PC-3 (cell line): Measurements from ENCODE around the gene COG8. TPM values are rescaled to one million over a fixed set of nuclear protein-coding genes. Genes with fewer than 3 reads are reported as not detected.

Experiments
- ATAC-seq: fragments of 200-7000 bp; cut with Tn5 transposase; 2 replicates; pipeline ENCODE4 v1.9.1; 2020; ENCODE audit warnings: mild to moderate bottlenecking, moderate library complexity
- BruUV-seq: library from RNA; stranded (reverse); fragments of 400-500 nt; replicated peaks from 2 replicates; lab custom pipeline; 2021; lab: Mats Ljungman, UMichigan
- CTCF ChIA-PET: fragments of 300-600 bp; sonication (Branson Sonifier 250); formaldehyde crosslinking; loops from one replicate; lab custom pipeline; 2022; ENCODE audit warnings: antibody characterized with exemption; lab: Charles Lee
- POLR2A ChIA-PET: fragments of 300-600 bp; sonication (Branson Sonifier 250); formaldehyde crosslinking; loops from one replicate; lab custom pipeline; 2022; ENCODE audit warnings: antibody characterized with exemption; ENCODE audit not compliant: unreplicated experiment; lab: Charles Lee
- DNase-seq: peaks from one replicate; pipeline ENCODE4 v3.0.0-alpha.2; 2015
- H2AFZ ChIP-seq: fragments of 300-600 bp; sonication (generic); 2 replicates; pipeline ENCODE4 v1.6.0; 2016; ENCODE audit warnings: antibody characterized with exemption, low read length
- H3F3A ChIP-seq: fragments of 300-600 bp; sonication (generic); one replicate; pipeline ENCODE4 v1.6.0; 2017; ENCODE audit warnings: antibody characterized with exemption, low read length, control low read depth, mild to moderate bottlenecking; ENCODE audit not compliant: unreplicated experiment
- H3K27ac ChIP-seq: fragments of 300-600 bp; sonication (generic); 2 replicates; pipeline ENCODE4 v1.5.1; 2016; ENCODE audit warnings: mild to moderate bottlenecking, low read length
- H3K27me3 ChIP-seq: fragments of 300-600 bp; sonication (generic); 2 replicates; pipeline ENCODE4 v1.6.1; 2016; ENCODE audit warnings: low read length, mixed read lengths
- H3K36me3 ChIP-seq: fragments of 300-600 bp; sonication (generic); 2 replicates; pipeline ENCODE4 v1.6.1; 2016; ENCODE audit warnings: low read depth, mixed run types, low read length, mixed read lengths
- H3K4me1 ChIP-seq: fragments of 300-600 bp; sonication (generic); 2 replicates; pipeline ENCODE4 v1.5.1; 2016; ENCODE audit warnings: low read length; ENCODE audit not compliant: insufficient read depth
- H3K4me2 ChIP-seq: fragments of 300-600 bp; sonication (generic); 2 replicates; pipeline ENCODE4 v1.6.0; 2016; ENCODE audit warnings: low read length
- H3K4me3 ChIP-seq: fragments of 300-600 bp; sonication (generic); 2 replicates; pipeline ENCODE4 v1.5.1; 2016; ENCODE audit warnings: mild to moderate bottlenecking, low read length, mixed read lengths
- H3K79me2 ChIP-seq: fragments of 300-600 bp; sonication (generic); 2 replicates; pipeline ENCODE4 v1.6.1; 2017; ENCODE audit warnings: low read length, mixed read lengths
- H3K9ac ChIP-seq: fragments of 300-600 bp; sonication (generic); 2 replicates; pipeline ENCODE4 v1.6.0; 2016; ENCODE audit warnings: mild to moderate bottlenecking, low read length
- H3K9me2 ChIP-seq: fragments of 300-600 bp; sonication (generic); replicated peaks from 2 replicates; pipeline ENCODE4 v1.6.1; 2016; ENCODE audit warnings: mixed run types, low read length, mixed read lengths
- H3K9me3 ChIP-seq: fragments of 300-600 bp; sonication (generic); 2 replicates; pipeline ENCODE4 v1.6.1; 2016; ENCODE audit warnings: low read length, mixed read lengths
- H4K20me1 ChIP-seq: fragments of 300-600 bp; sonication (generic); 2 replicates; pipeline ENCODE4 v1.6.1; 2016; ENCODE audit warnings: low read length, mixed read lengths
- EZH2 ChIP-seq: fragments of 300-600 bp; sonication (generic); IDR thresholded peaks from one replicate; pipeline ENCODE4 v1.6.1; 2017; ENCODE audit warnings: antibody characterized with exemption, mild to moderate bottlenecking, low read length; ENCODE audit not compliant: unreplicated experiment
- EZH2phosphoT487 ChIP-seq: fragments of 300-600 bp; sonication (generic); IDR thresholded peaks from 2 replicates; pipeline ENCODE4 v1.6.1; 2018; ENCODE audit warnings: mild to moderate bottlenecking, antibody characterized with exemption, low read length, borderline replicate concordance
- intact Hi-C: fragments of 100-400 bp; cut with micrococcal nuclease; formaldehyde crosslinking; loops from 2 replicates; pipeline ENCODE4 v1.9.0; 2023
- total RNA-seq: library from RNA; depleted of rRNA; stranded (reverse); fragments of >200 nt; gene quantifications from 2 replicates; pipeline ENCODE4 v1.2.3, GENCODE V29; 2014
- TF ChIP-seq, protein P1 (sequence below): fragments of 300-600 bp; sonication (generic); conservative IDR thresholded peaks from 2 replicates; pipeline ENCODE4 v1.5.1; 2017; ENCODE audit warnings: antibody characterized with exemption, low read depth, mild to moderate bottlenecking, low read length

The COG8 gene
- total RNA-seq, 1 experiment from 2014 or later, result 27.2 TPM

- intact Hi-C loops, result no loop called here
- H3K36me3 ChIP-seq, result peaks cover 33% of the 10 kb centered on the region
- no peak for ATAC-seq
- no peaks in the 10 kb centered on the region for H3K27me3 ChIP-seq
- H3K79me2 ChIP-seq, result peaks cover 28% of the 10 kb centered on the region
- no peak for DNase-seq
- ChIA-PET POLR2A (interaction anchor here (0.6 kb wide), 1 partner anchor 281 kb away, joined by 13 read pairs; no protein-coding TSS in a partner anchor), CTCF (no interaction called here)
- H3K4me3 ChIP-seq, result no peak overlapping the region
- H3K4me1 ChIP-seq, result no peaks in the 10 kb centered on the region
- BruUV-seq, result no TSS peak
- H3K9me3 ChIP-seq, result no peaks in the 10 kb centered on the region
- no peak overlapping the region for H3K9ac ChIP-seq
- no peaks in the 10 kb centered on the region for H3F3A ChIP-seq
- no peak overlapping the region for H3K27ac ChIP-seq
- H3K9me2 ChIP-seq, result no peaks in the 10 kb centered on the region
- no peak overlapping the region for H3K4me2 ChIP-seq
- no peaks in the 10 kb centered on the region for H4K20me1 ChIP-seq
- no peak overlapping the region for H2AFZ ChIP-seq
- TF ChIP-seq, protein P1, sequence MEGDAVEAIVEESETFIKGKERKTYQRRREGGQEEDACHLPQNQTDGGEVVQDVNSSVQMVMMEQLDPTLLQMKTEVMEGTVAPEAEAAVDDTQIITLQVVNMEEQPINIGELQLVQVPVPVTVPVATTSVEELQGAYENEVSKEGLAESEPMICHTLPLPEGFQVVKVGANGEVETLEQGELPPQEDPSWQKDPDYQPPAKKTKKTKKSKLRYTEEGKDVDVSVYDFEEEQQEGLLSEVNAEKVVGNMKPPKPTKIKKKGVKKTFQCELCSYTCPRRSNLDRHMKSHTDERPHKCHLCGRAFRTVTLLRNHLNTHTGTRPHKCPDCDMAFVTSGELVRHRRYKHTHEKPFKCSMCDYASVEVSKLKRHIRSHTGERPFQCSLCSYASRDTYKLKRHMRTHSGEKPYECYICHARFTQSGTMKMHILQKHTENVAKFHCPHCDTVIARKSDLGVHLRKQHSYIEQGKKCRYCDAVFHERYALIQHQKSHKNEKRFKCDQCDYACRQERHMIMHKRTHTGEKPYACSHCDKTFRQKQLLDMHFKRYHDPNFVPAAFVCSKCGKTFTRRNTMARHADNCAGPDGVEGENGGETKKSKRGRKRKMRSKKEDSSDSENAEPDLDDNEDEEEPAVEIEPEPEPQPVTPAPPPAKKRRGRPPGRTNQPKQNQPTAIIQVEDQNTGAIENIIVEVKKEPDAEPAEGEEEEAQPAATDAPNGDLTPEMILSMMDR, result no peak
- TF ChIP-seq EZH2, result no peak
- TF ChIP-seq EZH2phosphoT487, result no peak
These were observed 39.4 kb upstream of the COG8 start for GRCh38 chr16:69378760-69379159.

GRCh38 chr16:69378036-69378435, 38.7 kb upstream of the COG8 start:
- Histone ChIP-seq H3K27ac (no peak overlapping the region), H3F3A (no peaks in the 10 kb centered on the region), H3K9me3 (no peaks in the 10 kb centered on the region), H3K79me2 (peaks cover 21% of the 10 kb centered on the region), H3K9me2 (no peaks in the 10 kb centered on the region), H3K27me3 (no peaks in the 10 kb centered on the region), H3K4me2 (no peak overlapping the region), H3K4me1 (no peaks in the 10 kb centered on the region), H3K36me3 (peaks cover 29% of the 10 kb centered on the region), H3K4me3 (no peak overlapping the region), H2AFZ (no peak overlapping the region), H4K20me1 (no peaks in the 10 kb centered on the region), H3K9ac (no peak overlapping the region)
- POLR2A ChIA-PET, result no interaction called here
- CTCF ChIA-PET, result no interaction called here
- ATAC-seq, result no peak
- no peak for DNase-seq
- BruUV-seq, result no TSS peak
- no peak for TF ChIP-seq EZH2phosphoT487
- TF ChIP-seq, protein P1, result no peak
- intact Hi-C loops, result no loop called here

GRCh38 chr16:69376393-69377059, 37.2 kb upstream of the COG8 start:
- no peaks in the 10 kb centered on the region for H3K4me1 ChIP-seq
- ChIA-PET CTCF (no interaction called here), POLR2A (no interaction called here)
- DNase-seq, result no peak
- H3K27ac ChIP-seq, result no peak overlapping the region
- no peak overlapping the region for H3K4me2 ChIP-seq
- BruUV-seq, result no TSS peak
- ATAC-seq, result no peak
- H3K36me3 ChIP-seq, result peaks cover 19% of the 10 kb centered on the region
- H3K4me3 ChIP-seq, result no peak overlapping the region
- H3K79me2 ChIP-seq, result peaks cover 6% of the 10 kb centered on the region
- intact Hi-C loops, result no loop called here
- H2AFZ ChIP-seq, result no peak overlapping the region
- no peak overlapping the region for H3K9ac ChIP-seq
- H3K9me3 ChIP-seq, result no peaks in the 10 kb centered on the region
- no peaks in the 10 kb centered on the region for H3K9me2 ChIP-seq
- TF ChIP-seq, protein P1, result no peak
- TF ChIP-seq EZH2phosphoT487 (no peak), EZH2 (no peak)
- H3F3A ChIP-seq, result no peaks in the 10 kb centered on the region
- no peaks in the 10 kb centered on the region for H3K27me3 ChIP-seq
- no peaks in the 10 kb centered on the region for H4K20me1 ChIP-seq
